Stimulated activated CD8-positive, alpha-beta memory T cell treated with anti-CD3 and anti-CD28 coated beads, Interleukin-15, amount 100 ng/mL, for 24 hours (primary cell): Measurements from ENCODE around the gene TMCC3.

Experiments used
- DNase-seq: peaks from one replicate; pipeline ENCODE4 v3.0.0-alpha.2; 2020; ENCODE audit warnings: low read depth

The TMCC3 gene

GRCh38 chr12:94531196-94531720 is 119.1 kb downstream of the TMCC3 start:
- no peak for DNase-seq

DNA sequence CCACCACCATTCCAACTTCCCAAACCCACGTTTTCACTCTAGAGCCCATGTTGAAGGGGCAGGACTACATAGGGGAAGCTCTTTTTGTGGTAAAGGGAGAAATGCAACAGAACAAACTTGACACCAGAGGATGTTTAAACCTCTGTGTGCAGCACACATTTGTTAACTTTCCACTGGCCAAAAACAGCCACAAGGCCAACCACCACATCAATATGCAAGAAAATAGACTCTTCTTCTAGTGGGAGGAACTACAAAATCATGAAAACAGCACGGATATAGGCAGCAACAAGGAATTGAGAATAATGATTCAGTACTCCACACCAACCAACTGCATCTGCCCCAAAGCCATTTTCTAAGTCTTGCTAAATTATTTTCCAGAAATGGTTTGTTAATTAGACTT is 124.4 kb downstream of the TMCC3 start:
- no peak for DNase-seq
